T-cell (primary cell): ENCODE data around the gene CLDN9. TPM values are rescaled to one million over a fixed set of nuclear protein-coding genes. Genes with fewer than 3 reads are reported as not detected.

Experiments
- ATAC-seq, 4 experiments: fragments of 200-7000 bp in 3 of 4; fragments of 150-1000 bp in 1 of 4; cut with Tn5 transposase; replicated peaks in 1 of 4; 1 replicate in 3 of 4; 2 replicates in 1 of 4; pipeline ENCODE4 v1.10.0; 2021; ENCODE audit warnings: moderate library complexity in 3 of 4, mild to moderate bottlenecking in 2 of 4, moderate number of reproducible peaks in 1 of 4
- CTCF ChIA-PET, 2 donors: fragments of 300-600 bp; sonication (Branson Sonifier 250); formaldehyde crosslinking; loops; one replicate each; lab custom pipeline; 2022; ENCODE audit warnings: antibody characterized with exemption in 2 of 2; lab: Charles Lee
- POLR2A ChIA-PET, 2 donors: fragments of 300-600 bp; sonication (Branson Sonifier 250); formaldehyde crosslinking; loops; one replicate each; lab custom pipeline; 2022; ENCODE audit warnings: antibody characterized with exemption in 2 of 2; lab: Charles Lee
- DNase-seq, 35 experiments: peaks; one replicate each; pipeline versions ENCODE4 v3.0.0 to v3.0.0-alpha.2; 2013 to 2023
- H3K27ac ChIP-seq: one replicate; pipeline ENCODE4 v1.5.1; 2013; ENCODE audit warnings: low read length
- H3K27me3 ChIP-seq, 2 experiments: replicated peaks in 1 of 2; 1 replicate in 1 of 2; 2 replicates in 1 of 2; pipeline versions ENCODE4 v1.6.1 to v1.7.0; 2013; ENCODE audit warnings: low read length in 1 of 2, mixed read lengths in 1 of 2; ENCODE audit not compliant: control insufficient read depth in 2 of 2, insufficient read depth in 2 of 2; ENCODE audit errors: extremely low read depth in 1 of 2
- H3K36me3 ChIP-seq, 2 donors: 1 replicate in 1 of 2; 2 replicates in 1 of 2; pipeline versions ENCODE4 v1.6.1 to v1.7.0; 2013; ENCODE audit warnings: low read length in 1 of 2; ENCODE audit not compliant: control insufficient read depth in 2 of 2, insufficient read depth in 1 of 2; ENCODE audit errors: extremely low read depth in 1 of 2
- H3K4me1 ChIP-seq, 2 experiments: 1 replicate in 1 of 2; 2 replicates in 1 of 2; pipeline versions ENCODE4 v1.6.1 to v1.7.0; 2013; ENCODE audit warnings: low read length in 2 of 2, mixed read lengths in 1 of 2; ENCODE audit not compliant: insufficient read depth in 2 of 2, control insufficient read depth in 1 of 2; ENCODE audit errors: extremely low read depth in 1 of 2
- H3K4me3 ChIP-seq, 2 donors: 1 replicate in 1 of 2; 2 replicates in 1 of 2; pipeline versions ENCODE4 v1.5.1 to v1.7.0; 2013; ENCODE audit warnings: mild to moderate bottlenecking in 2 of 2, low read length in 1 of 2, moderate library complexity in 1 of 2; ENCODE audit not compliant: control insufficient read depth in 1 of 2; ENCODE audit errors: extremely low read depth in 1 of 2
- H3K9me3 ChIP-seq: 2 replicates; pipeline ENCODE4 v1.7.0; 2013
- H3K27ac Mint-ChIP-seq, 2 donors: one replicate each; pipeline ENCODE4 v1.8.0; 2020 to 2021; ENCODE audit warnings: mild to moderate bottlenecking in 2 of 2, mixed read lengths in 2 of 2
- H3K27me3 Mint-ChIP-seq, 2 donors: one replicate each; pipeline ENCODE4 v1.8.0; 2021 to 2022; ENCODE audit warnings: mixed read lengths in 2 of 2
- H3K36me3 Mint-ChIP-seq: one replicate; pipeline ENCODE4 v1.8.0; 2021; ENCODE audit warnings: mixed read lengths
- H3K4me1 Mint-ChIP-seq, 3 donors: one replicate each; pipeline ENCODE4 v1.8.0; 2020 to 2022; ENCODE audit warnings: mixed read lengths in 3 of 3, mild to moderate bottlenecking in 1 of 3
- H3K4me3 Mint-ChIP-seq, 3 donors: one replicate each; pipeline ENCODE4 v1.8.0; 2020 to 2022; ENCODE audit warnings: mild to moderate bottlenecking in 3 of 3, mixed read lengths in 3 of 3, moderate library complexity in 3 of 3
- H3K9me3 Mint-ChIP-seq, 3 donors: one replicate each; pipeline ENCODE4 v1.8.0; 2020 to 2022; ENCODE audit warnings: mixed read lengths in 3 of 3
- WGBS: methylation state at CpG from one replicate; pipeline ENCODE4 v1.1.5; 2013; ENCODE audit warnings: missing lambda C conversion rate; ENCODE audit not compliant: insufficient coverage; 5-methylcytosine and 5-hydroxymethylcytosine counted together
- total RNA-seq, 35 experiments: library from RNA in 6 of 35; stranded (reverse) in 6 of 35; fragments of 120-200 nt in 1 of 35; gene quantifications; one replicate each; pipeline versions ENCODE4 v1.2.1 to v1.2.4 and lab custom pipeline; 2013 to 2026

The CLDN9 gene
- total RNA-seq, 5 donors from 2014 or later (not counting 1 experiment from before 2014, with no cell fraction given): 0.16 TPM; not detected in 4

GRCh38 chr16:2988590-2989099, 24.1 kb upstream of the CLDN9 start:
- Histone ChIP-seq H3K4me3 (no peak overlapping the region), H3K27me3 (peaks cover 0 to 64% of the 10 kb centered on the region in 2 experiments), H3K9me3 (no peaks in the 10 kb centered on the region), H3K27ac (no peak overlapping the region), H3K4me1 (peaks cover 0 to 5% of the 10 kb centered on the region in 2 experiments), H3K36me3 (no peaks in the 10 kb centered on the region)
- ChIA-PET POLR2A (no interaction called here), CTCF (no interaction called here)
- ATAC-seq (no peak), DNase-seq (no peak)
- H3K4me3 Mint-ChIP-seq: no peak overlapping the region
- peaks cover 0 to 1% of the 10 kb centered on the region in 2 donors for H3K27me3 Mint-ChIP-seq
- no peaks in the 10 kb centered on the region for H3K36me3 Mint-ChIP-seq
- H3K27ac Mint-ChIP-seq: no peak overlapping the region
- H3K4me1 Mint-ChIP-seq: peaks cover 3 to 4% (median 3%) of the 10 kb centered on the region in 3 donors
- no peaks in the 10 kb centered on the region for H3K9me3 Mint-ChIP-seq
- WGBS: 79% methylated on average over 8 of the region's 8 CpGs

- Mint-ChIP-seq H3K27ac (no peak overlapping the region), H3K9me3 (no peaks in the 10 kb centered on the region), H3K36me3 (no peaks in the 10 kb centered on the region), H3K4me3 (no peak overlapping the region), H3K27me3 (peaks cover 0 to 1% of the 10 kb centered on the region in 2 donors), H3K4me1 (no peaks in the 10 kb centered on the region)
- DNase-seq: no peak
- H3K36me3 ChIP-seq: no peaks in the 10 kb centered on the region
- no peak overlapping the region for H3K4me3 ChIP-seq
- CTCF ChIA-PET: no interaction called here
- ATAC-seq: no peak
- no peaks in the 10 kb centered on the region for H3K4me1 ChIP-seq
- H3K27me3 ChIP-seq: peaks cover 0 to 55% of the 10 kb centered on the region in 2 experiments
- POLR2A ChIA-PET: no interaction called here
- no peak overlapping the region for H3K27ac ChIP-seq
- WGBS: 70% methylated on average over 3 of the region's 10 CpGs
- H3K9me3 ChIP-seq: no peaks in the 10 kb centered on the region
These were observed 21.8 kb upstream of the CLDN9 start for GRCh38 chr16:2990891-2991290.

- H3K4me3 ChIP-seq: no peak overlapping the region
- no peaks in the 10 kb centered on the region for H3K9me3 Mint-ChIP-seq
- H3K27me3 Mint-ChIP-seq: peaks cover 0 to 1% of the 10 kb centered on the region in 2 donors
- POLR2A ChIA-PET: no interaction called here
- no peak for ATAC-seq
- H3K36me3 ChIP-seq: no peaks in the 10 kb centered on the region
- no peaks in the 10 kb centered on the region for H3K36me3 Mint-ChIP-seq
- DNase-seq: no peak
- no peak overlapping the region for H3K27ac Mint-ChIP-seq
- H3K4me3 Mint-ChIP-seq: no peak overlapping the region
- no peaks in the 10 kb centered on the region for H3K4me1 ChIP-seq
- CTCF ChIA-PET: no interaction called here
- no peaks in the 10 kb centered on the region for H3K4me1 Mint-ChIP-seq
- no peak overlapping the region for H3K27ac ChIP-seq
- WGBS: 83% methylated on average over 2 of the region's 12 CpGs
- H3K9me3 ChIP-seq: no peaks in the 10 kb centered on the region
- peaks cover 0 to 56% of the 10 kb centered on the region in 2 experiments for H3K27me3 ChIP-seq
These were observed 21.0 kb upstream of the CLDN9 start for GRCh38 chr16:2991566-2992261.

- CTCF ChIA-PET: no interaction called here
These were observed 20.2 kb upstream of the CLDN9 start for GRCh38 chr16:2992383-2993081.

GRCh38 chr16:2996298-2996697, 16.4 kb upstream of the CLDN9 start:
- peaks cover 0 to 49% of the 10 kb centered on the region in 2 experiments for H3K27me3 ChIP-seq
- H3K27ac ChIP-seq: no peak overlapping the region
- H3K9me3 Mint-ChIP-seq: no peaks in the 10 kb centered on the region
- ATAC-seq (no peak), DNase-seq (no peak)
- no peaks in the 10 kb centered on the region for H3K4me1 ChIP-seq
- H3K4me3 ChIP-seq: no peak overlapping the region
- H3K36me3 Mint-ChIP-seq: no peaks in the 10 kb centered on the region
- H3K4me1 Mint-ChIP-seq: no peaks in the 10 kb centered on the region
- ChIA-PET CTCF (interaction anchor here in 1 of 2 donors (0.6 kb wide), 1 partner anchor 110 kb away, joined by 8 read pairs; no protein-coding TSS in a partner anchor), POLR2A (no interaction called here)
- H3K9me3 ChIP-seq: no peaks in the 10 kb centered on the region
- WGBS: 79% methylated on average over 8 of the region's 13 CpGs
- peaks cover 3 to 5% of the 10 kb centered on the region in 2 donors for H3K27me3 Mint-ChIP-seq
- H3K4me3 Mint-ChIP-seq: no peak overlapping the region
- no peak overlapping the region for H3K27ac Mint-ChIP-seq
- H3K36me3 ChIP-seq: no peaks in the 10 kb centered on the region

More at GRCh38 chr16:2992383-2993081, 20.2 kb upstream of the CLDN9 start:
- H3K4me1 ChIP-seq: no peaks in the 10 kb centered on the region
- peaks cover 0 to 55% of the 10 kb centered on the region in 2 experiments for H3K27me3 ChIP-seq
- no peak overlapping the region for H3K4me3 ChIP-seq
- no peak overlapping the region for H3K4me3 Mint-ChIP-seq
- no peaks in the 10 kb centered on the region for H3K9me3 ChIP-seq
- POLR2A ChIA-PET: no interaction called here
- H3K27ac Mint-ChIP-seq: no peak overlapping the region
- WGBS: 83% methylated on average over 1 of the region's 14 CpGs
- H3K36me3 ChIP-seq: no peaks in the 10 kb centered on the region
- no peaks in the 10 kb centered on the region for H3K4me1 Mint-ChIP-seq
- no peaks in the 10 kb centered on the region for H3K36me3 Mint-ChIP-seq
- H3K9me3 Mint-ChIP-seq: no peaks in the 10 kb centered on the region
- ATAC-seq (no peak), DNase-seq (no peak)
- H3K27ac ChIP-seq: no peak overlapping the region
- peaks cover 0 to 1% of the 10 kb centered on the region in 2 donors for H3K27me3 Mint-ChIP-seq

GRCh38 chr16:2999929-3000328, 12.8 kb upstream of the CLDN9 start:
- Mint-ChIP-seq H3K4me3 (no peak overlapping the region), H3K4me1 (peaks cover 0 to 4% (median 4%) of the 10 kb centered on the region in 3 donors), H3K27ac (no peak overlapping the region), H3K36me3 (no peaks in the 10 kb centered on the region), H3K9me3 (no peaks in the 10 kb centered on the region), H3K27me3 (peaks cover 3 to 11% of the 10 kb centered on the region in 2 donors)
- Histone ChIP-seq H3K9me3 (no peaks in the 10 kb centered on the region), H3K27ac (no peak overlapping the region), H3K27me3 (peaks cover 0 to 47% of the 10 kb centered on the region in 2 experiments), H3K36me3 (no peaks in the 10 kb centered on the region), H3K4me1 (peaks cover 0 to 7% of the 10 kb centered on the region in 2 experiments), H3K4me3 (no peak overlapping the region)
- WGBS: 80% methylated on average over 3 of the region's 6 CpGs
- no peak for ATAC-seq
- ChIA-PET POLR2A (no interaction called here), CTCF (no interaction called here)
- no peak for DNase-seq
